A673 (cell line): ENCODE results near the gene CYP1B1. TPM values are rescaled to one million over a fixed set of nuclear protein-coding genes. Genes with fewer than 3 reads are reported as not detected.

Source experiments
- BruUV-seq: library from RNA; stranded (reverse); fragments of 400-500 nt; replicated peaks from 2 replicates; lab custom pipeline; 2021; lab: Mats Ljungman, UMichigan
- CTCF ChIA-PET: fragments of 300-600 bp; sonication (Branson Sonifier 250); formaldehyde crosslinking; loops from one replicate; lab custom pipeline; 2022; ENCODE audit warnings: antibody characterized with exemption; lab: Charles Lee
- POLR2A ChIA-PET: fragments of 300-600 bp; sonication (Branson Sonifier 250); formaldehyde crosslinking; loops from one replicate; lab custom pipeline; 2022; ENCODE audit warnings: antibody characterized with exemption; ENCODE audit not compliant: low non-redundant PET; lab: Charles Lee
- DNase-seq: peaks from one replicate; pipeline ENCODE4 v3.0.0-alpha.2; 2015; ENCODE audit warnings: low spot score
- H3K27ac ChIP-seq: fragments of 200-600 bp; sonication (generic); 2 replicates; pipeline ENCODE4 v1.5.1; 2016; ENCODE audit warnings: mixed run types, low read depth, mild to moderate bottlenecking, mixed read lengths, antibody characterized with exemption, low read length; ENCODE audit not compliant: poor library complexity, severe bottlenecking
- H3K27me3 ChIP-seq: fragments of 200-600 bp; sonication (generic); replicated peaks from 2 replicates; pipeline ENCODE4 v1.6.1; 2017; ENCODE audit warnings: mixed run types, low read depth, mild to moderate bottlenecking, mixed read lengths, antibody characterized with exemption, low read length; ENCODE audit not compliant: insufficient read depth, poor library complexity
- H3K36me3 ChIP-seq: fragments of 200-600 bp; sonication (generic); 2 replicates; pipeline ENCODE4 v1.6.1; 2016; ENCODE audit warnings: mixed run types, mild to moderate bottlenecking, mixed read lengths, antibody characterized with exemption, low read length; ENCODE audit not compliant: insufficient read depth, poor library complexity, severe bottlenecking
- H3K4me1 ChIP-seq: fragments of 200-600 bp; sonication (generic); 2 replicates; pipeline ENCODE4 v1.6.1; 2017; ENCODE audit warnings: mixed run types, mild to moderate bottlenecking, mixed read lengths, antibody characterized with exemption, low read length; ENCODE audit not compliant: insufficient read depth, poor library complexity, severe bottlenecking
- H3K4me3 ChIP-seq: fragments of 200-600 bp; sonication (generic); 2 replicates; pipeline ENCODE4 v1.5.1; 2016; ENCODE audit warnings: low read depth, mixed run types, mild to moderate bottlenecking, mixed read lengths, low read length; ENCODE audit not compliant: poor library complexity, severe bottlenecking
- H3K9me3 ChIP-seq: fragments of 200-600 bp; sonication (generic); 2 replicates; pipeline ENCODE4 v1.6.1; 2016; ENCODE audit warnings: mixed run types, low read depth, mild to moderate bottlenecking, mixed read lengths, antibody characterized with exemption, low read length; ENCODE audit not compliant: poor library complexity, severe bottlenecking
- CTCF ChIP-seq: fragments of 300-800, 200-600 bp; sonication (generic); conservative IDR thresholded peaks from 2 replicates; pipeline ENCODE4 v1.5.1; 2017; ENCODE audit warnings: low read depth, mild to moderate bottlenecking, antibody characterized with exemption, low read length, moderate library complexity, mixed read lengths
- EZH2 ChIP-seq: fragments of 200-600 bp; sonication (generic); IDR thresholded peaks from 2 replicates; pipeline ENCODE4 v1.6.1; 2017; ENCODE audit warnings: borderline replicate concordance, low read depth, mild to moderate bottlenecking, mixed read lengths, antibody characterized with exemption, low read length; ENCODE audit not compliant: poor library complexity, severe bottlenecking
- intact Hi-C: fragments of 100-400 bp; cut with micrococcal nuclease; formaldehyde crosslinking; loops from one replicate; pipeline ENCODE4 v1.10.0; 2022; ENCODE audit not compliant: unreplicated experiment
- total RNA-seq: library from RNA; stranded (reverse); gene quantifications from 2 replicates; pipeline ENCODE4 v1.2.3, GENCODE V29; 2021

Gene CYP1B1
- total RNA-seq, 1 experiment from 2014 or later, result 0.92 TPM

- H3K9me3 ChIP-seq, result no peaks in the 10 kb centered on the region
- no peak for DNase-seq
- no peak overlapping the region for H3K4me3 ChIP-seq
- ChIA-PET POLR2A (no interaction called here), CTCF (no interaction called here)
- H3K27ac ChIP-seq, result no peak overlapping the region
- peaks cover 6% of the 10 kb centered on the region for H3K4me1 ChIP-seq
- H3K27me3 ChIP-seq, result no peaks in the 10 kb centered on the region
- no TSS peak for BruUV-seq
- intact Hi-C loops, result no loop called here
- TF ChIP-seq EZH2 (no peak), CTCF (no peak)
- H3K36me3 ChIP-seq, result no peaks in the 10 kb centered on the region
These were observed 1.7 kb downstream of the CYP1B1 start for GRCh38 chr2:38074058-38074763.

- ChIA-PET CTCF (no interaction called here), POLR2A (no interaction called here)
- Histone ChIP-seq H3K4me1 (peaks cover 6% of the 10 kb centered on the region), H3K27me3 (no peaks in the 10 kb centered on the region), H3K9me3 (no peaks in the 10 kb centered on the region), H3K4me3 (no peak overlapping the region), H3K27ac (no peak overlapping the region), H3K36me3 (no peaks in the 10 kb centered on the region)
- no TSS peak for BruUV-seq
- intact Hi-C loops, result no loop called here
- TF ChIP-seq EZH2, result no peak
- TF ChIP-seq CTCF, result no peak
- DNase-seq, result no peak
These were observed 2.5 kb downstream of the CYP1B1 start for GRCh38 chr2:38073211-38074057.

DNA sequence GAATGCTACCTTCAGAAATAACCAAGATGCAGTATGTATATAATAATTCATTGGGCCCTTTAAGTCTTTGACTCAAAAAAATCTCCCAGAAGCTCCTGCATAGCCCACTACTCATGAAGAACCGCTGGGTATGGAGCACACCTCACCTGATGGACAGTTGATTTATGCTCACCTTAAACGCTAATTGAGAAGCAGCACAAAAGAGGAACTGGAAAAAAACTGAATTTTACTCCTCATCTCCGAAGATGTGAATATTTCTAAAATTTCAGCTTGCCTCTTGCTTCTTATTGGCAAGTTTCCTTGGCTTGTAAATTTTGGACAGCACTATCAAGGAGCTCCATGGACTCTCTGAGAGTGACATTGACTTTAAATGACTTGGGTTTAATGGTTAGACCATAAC, 5.5 kb downstream of the CYP1B1 start:
- Histone ChIP-seq H3K4me1 (no peaks in the 10 kb centered on the region), H3K4me3 (no peak overlapping the region), H3K27me3 (no peaks in the 10 kb centered on the region), H3K27ac (no peak overlapping the region), H3K36me3 (no peaks in the 10 kb centered on the region), H3K9me3 (no peaks in the 10 kb centered on the region)
- ChIA-PET CTCF (no interaction called here), POLR2A (no interaction called here)
- TF ChIP-seq EZH2 (no peak), CTCF (no peak)
- intact Hi-C loops, result no loop called here
- no peak for DNase-seq
- no TSS peak for BruUV-seq
